ENCODE results near the gene ZNF284.

DNA sequence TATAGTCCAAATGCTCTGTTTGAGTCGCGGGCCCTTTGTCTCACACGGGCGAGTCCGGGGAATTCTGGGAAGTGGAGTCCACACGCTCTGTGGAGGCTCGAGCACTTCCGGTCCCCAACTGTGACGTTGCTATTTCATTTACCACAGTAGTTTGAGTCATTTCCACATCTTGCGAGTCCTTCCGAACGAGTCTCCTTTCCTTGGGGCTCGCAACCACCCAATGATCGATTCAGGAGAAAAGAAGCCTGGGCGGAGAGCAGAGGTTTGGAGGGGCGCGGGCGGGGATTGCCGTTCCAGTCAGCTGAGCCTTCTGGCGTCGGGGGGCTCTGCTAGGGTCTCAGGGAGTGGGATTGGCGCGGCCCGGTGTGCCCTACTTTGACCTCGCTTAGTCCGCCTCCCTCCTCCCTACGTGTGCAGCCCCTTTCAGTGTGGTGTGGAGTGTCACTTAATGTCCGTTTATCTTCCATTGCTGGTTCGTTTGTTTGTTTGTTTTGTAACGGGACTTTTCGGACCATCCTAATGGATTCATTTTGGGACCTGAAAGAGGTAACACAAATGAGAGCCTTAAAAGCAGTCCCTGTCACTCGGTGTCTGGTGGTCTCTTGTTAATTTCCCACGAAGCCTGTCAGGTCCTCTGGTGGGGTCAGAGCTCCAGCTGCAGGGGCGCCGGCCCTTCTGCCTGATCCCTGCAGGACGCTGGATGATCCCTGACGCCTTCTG, 46.6 kb upstream of the ZNF284 start, which contains the start of gene ZNF222:
- TF ChIP-seq, protein P1, sequence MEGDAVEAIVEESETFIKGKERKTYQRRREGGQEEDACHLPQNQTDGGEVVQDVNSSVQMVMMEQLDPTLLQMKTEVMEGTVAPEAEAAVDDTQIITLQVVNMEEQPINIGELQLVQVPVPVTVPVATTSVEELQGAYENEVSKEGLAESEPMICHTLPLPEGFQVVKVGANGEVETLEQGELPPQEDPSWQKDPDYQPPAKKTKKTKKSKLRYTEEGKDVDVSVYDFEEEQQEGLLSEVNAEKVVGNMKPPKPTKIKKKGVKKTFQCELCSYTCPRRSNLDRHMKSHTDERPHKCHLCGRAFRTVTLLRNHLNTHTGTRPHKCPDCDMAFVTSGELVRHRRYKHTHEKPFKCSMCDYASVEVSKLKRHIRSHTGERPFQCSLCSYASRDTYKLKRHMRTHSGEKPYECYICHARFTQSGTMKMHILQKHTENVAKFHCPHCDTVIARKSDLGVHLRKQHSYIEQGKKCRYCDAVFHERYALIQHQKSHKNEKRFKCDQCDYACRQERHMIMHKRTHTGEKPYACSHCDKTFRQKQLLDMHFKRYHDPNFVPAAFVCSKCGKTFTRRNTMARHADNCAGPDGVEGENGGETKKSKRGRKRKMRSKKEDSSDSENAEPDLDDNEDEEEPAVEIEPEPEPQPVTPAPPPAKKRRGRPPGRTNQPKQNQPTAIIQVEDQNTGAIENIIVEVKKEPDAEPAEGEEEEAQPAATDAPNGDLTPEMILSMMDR (IDR thresholded peaks at IDR 0.05; ENCODE audit: low read depth, low read length) = no peak
- no peak for TF ChIP-seq EZH2phosphoT487 (IDR thresholded peaks at IDR 0.05; ENCODE audit: low read depth)
